ENCODE results near the gene RALGAPB.

RALGAPB gene

GRCh38 chr20:38499366-38499765 lies 26.7 kb downstream of the RALGAPB start:
- peaks cover 16 to 81% of the 10 kb centered on the region in 2 experiments; a peak in 2 of 3 replicates for H3K36me3 ChIP-seq (ENCODE audit: control insufficient read depth in 2 of 2, insufficient read depth in 1 of 2, low read length in 2 of 2)
- POLR2A ChIA-PET = no interaction called here

GRCh38 chr20:38501858-38502436 lies 29.3 kb downstream of the RALGAPB start:
- Histone ChIP-seq H3K27ac (ENCODE audit: extremely low read depth, low read depth, low read length) (no peak overlapping the region), H3K9me3 (ENCODE audit: control insufficient read depth, insufficient read depth, low read depth, low read length) (no peaks in the 10 kb centered on the region), H3K4me3 (ENCODE audit: low read depth, low read length) (no peak overlapping the region), H3K4me1 (ENCODE audit: control insufficient read depth, insufficient read depth, low read length) (no peaks in the 10 kb centered on the region; the same call in 1 of the 2 replicates), H3K36me3 (ENCODE audit: control insufficient read depth in 2 of 2, insufficient read depth in 1 of 2, low read length in 2 of 2) (peaks cover 16 to 58% of the 10 kb centered on the region in 2 experiments; a peak in 2 of 3 replicates)
- POLR2A ChIA-PET = no interaction called here
- TF ChIP-seq PRDM6 (tag by site-specific recombination; IDR thresholded peaks at IDR 0.05) = 0 out of 2 replicates have a peak, but pooled peaks have one; percentile 17
- TF ChIP-seq ZNF514 (tag by site-specific recombination; IDR thresholded peaks at IDR 0.05) = no peak
- no peak for TF ChIP-seq ZNF184 (tag by site-specific recombination; IDR thresholded peaks at IDR 0.05)
- CTCF ChIA-PET = interaction anchor here (0.6 kb wide), 1 partner anchor 25 kb away, joined by 3 read pairs; no protein-coding TSS in a partner anchor

More at GRCh38 chr20:38499366-38499765, 26.7 kb downstream of the RALGAPB start:
- TF ChIP-seq ZSCAN23 (tag by site-specific recombination; IDR thresholded peaks at IDR 0.05) = no peak
- TF ChIP-seq ZNF600 (tag by site-specific recombination; IDR thresholded peaks at IDR 0.05) = no peak
- no peak for TF ChIP-seq PRDM6 (tag by site-specific recombination; IDR thresholded peaks at IDR 0.05)
- no peak for TF ChIP-seq ZNF416 (tag by site-specific recombination; IDR thresholded peaks at IDR 0.05)
- no peak for TF ChIP-seq CTCF (tag by site-specific recombination; IDR thresholded peaks at IDR 0.05)
- TF ChIP-seq ZNF621 (tag by site-specific recombination; IDR thresholded peaks at IDR 0.05) = no peak
- TF ChIP-seq WT1 (tag by site-specific recombination; IDR thresholded peaks at IDR 0.05) = no peak
- TF ChIP-seq ZSCAN16 (tag by site-specific recombination; IDR thresholded peaks at IDR 0.05) = no peak
- no peaks in the 10 kb centered on the region; the same call in 1 of the 2 replicates for H3K4me1 ChIP-seq (ENCODE audit: control insufficient read depth, insufficient read depth, low read length)
- no peak overlapping the region for H3K4me3 ChIP-seq (ENCODE audit: low read depth, low read length)
- no peaks in the 10 kb centered on the region for H3K9me3 ChIP-seq (ENCODE audit: control insufficient read depth, insufficient read depth, low read depth, low read length)
- CTCF ChIA-PET = no interaction called here
- H3K27ac ChIP-seq (ENCODE audit: extremely low read depth, low read depth, low read length) = no peak overlapping the region

- Histone ChIP-seq H3K9me3 (ENCODE audit: control insufficient read depth, insufficient read depth, low read depth, low read length) (no peaks in the 10 kb centered on the region), H3K4me3 (ENCODE audit: low read depth, low read length) (no peak overlapping the region), H3K4me1 (ENCODE audit: control insufficient read depth, insufficient read depth, low read length) (no peaks in the 10 kb centered on the region), H3K36me3 (ENCODE audit: control insufficient read depth in 2 of 2, insufficient read depth in 1 of 2, low read length in 2 of 2) (peaks cover 22 to 46% of the 10 kb centered on the region in 2 experiments; a peak in 2 of 3 replicates), H3K27ac (ENCODE audit: extremely low read depth, low read depth, low read length) (no peak overlapping the region)
- POLR2A ChIA-PET = no interaction called here
- CTCF ChIA-PET = no interaction called here
- TF ChIP-seq ZNF624 (tag by site-specific recombination; IDR thresholded peaks at IDR 0.05) (no peak), ZNF324 (tag by site-specific recombination; IDR thresholded peaks at IDR 0.05) (no peak), WT1 (tag by site-specific recombination; IDR thresholded peaks at IDR 0.05) (0 out of 2 replicates have a peak, but pooled peaks have one; percentile 15), ZNF16 (tag by site-specific recombination; IDR thresholded peaks at IDR 0.05; ENCODE audit: low read depth) (no peak), SCRT1 (tag by site-specific recombination; IDR thresholded peaks at IDR 0.05; ENCODE audit: borderline replicate concordance) (peak; percentile 97), ZNF121 (tag by site-specific recombination; IDR thresholded peaks at IDR 0.05) (no peak), ELK4 (IDR thresholded peaks at IDR 0.05; ENCODE audit: borderline replicate concordance, low read depth, low read length) (no peak), ZNF704 (tag by site-specific recombination; IDR thresholded peaks at IDR 0.05) (no peak), ZNF488 (tag by site-specific recombination; IDR thresholded peaks at IDR 0.05) (no peak), PRDM6 (tag by site-specific recombination; IDR thresholded peaks at IDR 0.05) (peak; percentile 54; the same call in 1 of the 2 replicates)
Observed at GRCh38 chr20:38504368-38505090, 31.9 kb downstream of the RALGAPB start.

All from HEK293 (cell line).